Right lobe of liver (tissue), 4 donors: Measurements from ENCODE around the gene SPATA2L.

Experiments
- CTCF ChIP-seq, 4 donors: fragments of 200-600 bp in 3 of 4; fragments of 450-650 bp in 1 of 4; IDR thresholded peaks; one replicate each; pipeline versions ENCODE4 v1.5.1 to v1.8.0; 2016 to 2022; ENCODE audit warnings: antibody characterized with exemption in 4 of 4, mild to moderate bottlenecking in 2 of 4
- POLR2A ChIP-seq: fragments of 450-650 bp; IDR thresholded peaks from one replicate; pipeline ENCODE4 v1.6.1; 2017; ENCODE audit warnings: antibody characterized with exemption, mild to moderate bottlenecking
- donor health status: DM: no; HTN: no; CAD: no.
- donor health status: DM: no; HTN: no; CAD: no.
- donor health status: DM: no; HTN: yes; CAD: no.

- TF ChIP-seq CTCF (IDR thresholded peaks at IDR 0.05) (no peak), POLR2A (no peak)
Measured at GRCh38 chr16:89711601-89712273, 10.2 kb upstream of the SPATA2L start.
